Measurements from ENCODE around the gene SRRD. TPM values are rescaled to one million over a fixed set of nuclear protein-coding genes. Genes with fewer than 3 reads are reported as not detected.

SRRD gene
- total RNA-seq, 4 donors from 2014 or later: 11.2 to 16.3 (median 14.1) TPM

DNA sequence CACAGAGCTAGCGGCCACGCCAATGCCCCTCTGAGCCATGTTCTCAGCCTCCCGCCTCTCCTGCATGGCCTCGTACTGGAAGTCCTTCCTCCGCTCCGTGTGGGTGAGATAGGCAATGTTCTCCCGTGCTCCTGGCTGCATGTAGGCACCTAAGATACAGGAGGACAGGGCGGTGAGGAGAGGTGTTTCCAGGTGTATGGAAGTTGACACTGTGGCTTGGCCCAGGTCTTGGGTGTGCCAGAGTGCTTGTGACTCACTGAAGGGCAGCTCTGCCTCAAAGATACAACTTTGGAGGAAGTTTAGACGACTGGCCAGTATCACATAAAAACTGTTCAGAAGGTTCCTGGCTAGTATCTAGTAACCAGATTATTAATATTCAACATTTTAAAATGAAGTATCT lies 8.5 kb downstream of the SRRD start:
- Histone ChIP-seq H3K4me3 (no peak overlapping the region), H3K4me1 (peaks cover 12% of the 10 kb centered on the region), H3K27ac (no peak overlapping the region), H3K36me3 (peaks cover 96% of the 10 kb centered on the region), H3K27me3 (no peaks in the 10 kb centered on the region), H3K9me3 (no peaks in the 10 kb centered on the region)
- no peak for TF ChIP-seq EP300 (IDR thresholded peaks at IDR 0.05)
- TF ChIP-seq, protein P1, sequence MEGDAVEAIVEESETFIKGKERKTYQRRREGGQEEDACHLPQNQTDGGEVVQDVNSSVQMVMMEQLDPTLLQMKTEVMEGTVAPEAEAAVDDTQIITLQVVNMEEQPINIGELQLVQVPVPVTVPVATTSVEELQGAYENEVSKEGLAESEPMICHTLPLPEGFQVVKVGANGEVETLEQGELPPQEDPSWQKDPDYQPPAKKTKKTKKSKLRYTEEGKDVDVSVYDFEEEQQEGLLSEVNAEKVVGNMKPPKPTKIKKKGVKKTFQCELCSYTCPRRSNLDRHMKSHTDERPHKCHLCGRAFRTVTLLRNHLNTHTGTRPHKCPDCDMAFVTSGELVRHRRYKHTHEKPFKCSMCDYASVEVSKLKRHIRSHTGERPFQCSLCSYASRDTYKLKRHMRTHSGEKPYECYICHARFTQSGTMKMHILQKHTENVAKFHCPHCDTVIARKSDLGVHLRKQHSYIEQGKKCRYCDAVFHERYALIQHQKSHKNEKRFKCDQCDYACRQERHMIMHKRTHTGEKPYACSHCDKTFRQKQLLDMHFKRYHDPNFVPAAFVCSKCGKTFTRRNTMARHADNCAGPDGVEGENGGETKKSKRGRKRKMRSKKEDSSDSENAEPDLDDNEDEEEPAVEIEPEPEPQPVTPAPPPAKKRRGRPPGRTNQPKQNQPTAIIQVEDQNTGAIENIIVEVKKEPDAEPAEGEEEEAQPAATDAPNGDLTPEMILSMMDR (IDR thresholded peaks at IDR 0.05): no peak
- TF ChIP-seq POLR2AphosphoS5 (IDR thresholded peaks at IDR 0.05): no peak
- no peak for TF ChIP-seq POLR2A (IDR thresholded peaks at IDR 0.05)
- DNase-seq (ENCODE audit: low spot score in 2 of 2): no peak
- WGBS: 88% methylated on average over 9 of the region's 9 CpGs

- H3K4me1 ChIP-seq: peaks cover 12% of the 10 kb centered on the region
- H3K27me3 ChIP-seq: no peaks in the 10 kb centered on the region
- H3K27ac ChIP-seq: no peak overlapping the region
- H3K9me3 ChIP-seq: no peaks in the 10 kb centered on the region
- TF ChIP-seq, protein P1 (IDR thresholded peaks at IDR 0.05): no peak
- TF ChIP-seq POLR2AphosphoS5 (IDR thresholded peaks at IDR 0.05) (no peak), EP300 (IDR thresholded peaks at IDR 0.05) (no peak)
- no peak for DNase-seq (ENCODE audit: low spot score in 2 of 2)
- no peak overlapping the region for H3K4me3 ChIP-seq
- H3K36me3 ChIP-seq: peaks cover 96% of the 10 kb centered on the region
These were observed 10.8 kb downstream of the SRRD start for GRCh38 chr22:26494506-26494905.

DNA sequence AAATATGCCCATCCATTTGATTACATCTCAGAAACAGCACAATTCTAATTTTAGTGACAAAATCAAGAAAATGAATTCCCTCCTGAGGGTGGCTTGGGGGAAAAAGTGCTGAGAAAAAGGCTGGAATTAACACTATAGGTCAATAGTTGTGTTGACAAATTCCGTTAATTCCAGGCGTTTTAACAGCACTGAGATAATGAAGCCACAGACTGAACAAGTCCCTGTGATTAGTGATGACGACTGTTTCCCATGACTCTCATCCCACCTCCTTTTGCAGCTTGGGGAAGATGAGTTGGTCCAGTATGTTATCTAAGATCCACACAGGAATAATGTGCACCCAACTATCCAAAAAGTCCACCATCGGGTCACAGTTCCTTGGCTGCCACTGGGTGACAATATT lies 12.8 kb downstream of the SRRD start:
- Histone ChIP-seq H3K36me3 (peaks cover 99% of the 10 kb centered on the region), H3K4me1 (peaks cover 12% of the 10 kb centered on the region), H3K27me3 (no peaks in the 10 kb centered on the region), H3K9me3 (no peaks in the 10 kb centered on the region), H3K27ac (no peak overlapping the region), H3K4me3 (no peak overlapping the region)
- no peak for DNase-seq (ENCODE audit: low spot score in 2 of 2)
- 81% methylated on average over 4 of the region's 4 CpGs for WGBS
- TF ChIP-seq EP300 (IDR thresholded peaks at IDR 0.05): no peak
- TF ChIP-seq, protein P1 (IDR thresholded peaks at IDR 0.05): no peak
- no peak for TF ChIP-seq POLR2AphosphoS5 (IDR thresholded peaks at IDR 0.05)
- no peak for TF ChIP-seq POLR2A (IDR thresholded peaks at IDR 0.05)

GRCh38 chr22:26499188-26499703 lies 15.6 kb downstream of the SRRD start:
- Histone ChIP-seq H3K27me3 (no peaks in the 10 kb centered on the region), H3K27ac (no peak overlapping the region), H3K4me1 (peaks cover 11% of the 10 kb centered on the region), H3K36me3 (peaks cover 99% of the 10 kb centered on the region), H3K4me3 (no peak overlapping the region), H3K9me3 (no peaks in the 10 kb centered on the region)
- DNase-seq (ENCODE audit: low spot score in 2 of 2): no peak
- TF ChIP-seq POLR2A (IDR thresholded peaks at IDR 0.05) (no peak), EP300 (IDR thresholded peaks at IDR 0.05) (no peak), POLR2AphosphoS5 (IDR thresholded peaks at IDR 0.05) (no peak)
- TF ChIP-seq, protein P1 (IDR thresholded peaks at IDR 0.05): no peak
- WGBS: 92% methylated on average over 21 of the region's 25 CpGs

DNA sequence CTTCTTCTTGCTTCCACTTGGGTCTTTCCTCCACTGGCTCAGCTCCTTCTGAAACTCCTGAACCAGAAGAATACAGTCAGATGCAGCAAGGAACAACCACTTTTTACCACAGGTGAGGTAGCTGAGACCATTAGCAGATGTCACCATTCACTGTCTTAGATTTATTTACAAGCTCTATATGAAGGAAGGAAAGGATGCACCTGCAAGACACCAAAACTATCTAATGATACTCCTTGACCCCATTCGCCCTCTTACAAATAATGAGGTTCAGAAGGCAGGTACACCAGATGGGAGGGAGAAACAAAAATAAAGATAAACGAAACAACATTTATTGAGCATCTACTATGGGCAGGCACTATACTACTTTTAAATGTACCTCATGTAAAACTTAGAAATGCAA lies 18.3 kb downstream of the SRRD start:
- Histone ChIP-seq H3K36me3 (peaks cover 100% of the 10 kb centered on the region), H3K9me3 (no peaks in the 10 kb centered on the region), H3K4me3 (no peak overlapping the region), H3K27me3 (no peaks in the 10 kb centered on the region), H3K27ac (no peak overlapping the region), H3K4me1 (peaks cover 7% of the 10 kb centered on the region)
- DNase-seq (ENCODE audit: low spot score in 2 of 2): no peak
- TF ChIP-seq POLR2A (IDR thresholded peaks at IDR 0.05): no peak
- no peak for TF ChIP-seq POLR2AphosphoS5 (IDR thresholded peaks at IDR 0.05)
- TF ChIP-seq EP300 (IDR thresholded peaks at IDR 0.05): no peak
- TF ChIP-seq, protein P1 (IDR thresholded peaks at IDR 0.05): no peak
- 98% methylated on average over 2 of the region's 2 CpGs for WGBS

Measured in suprapubic skin (tissue), 4 donors.